Stromal cell of bone marrow (primary cell): Measurements from ENCODE around the gene HADHB.
"Not testable (repeated sequence)": the region's sequence is repeated elsewhere in the genome, so short reads cannot be mapped to it uniquely, and the experiment has no call there.

Experiments used
- DNase-seq: peaks from one replicate; pipeline ENCODE4 v3.0.0-alpha.2; 2012; ENCODE audit warnings: low read depth

Gene HADHB

DNA sequence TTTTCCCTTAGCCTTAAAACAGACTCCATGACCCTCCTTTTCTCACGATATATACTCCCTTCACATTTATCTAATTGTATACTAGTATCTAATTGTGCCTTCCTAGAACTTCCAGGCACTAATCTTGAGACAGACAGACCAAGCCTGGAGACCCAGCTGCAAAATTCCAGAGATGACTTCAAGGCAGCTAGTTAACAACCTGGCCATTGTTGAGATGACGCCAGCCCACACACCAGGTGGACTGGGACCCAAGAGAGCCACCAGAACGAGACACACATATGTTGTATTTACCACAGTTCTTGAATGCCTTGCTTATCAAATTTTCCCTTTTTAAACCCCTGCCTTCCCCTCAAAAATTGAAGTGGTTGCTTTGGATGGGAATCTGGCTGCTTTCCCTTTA, 52.3 kb downstream of the HADHB start:
- DNase-seq: no peak

DNA sequence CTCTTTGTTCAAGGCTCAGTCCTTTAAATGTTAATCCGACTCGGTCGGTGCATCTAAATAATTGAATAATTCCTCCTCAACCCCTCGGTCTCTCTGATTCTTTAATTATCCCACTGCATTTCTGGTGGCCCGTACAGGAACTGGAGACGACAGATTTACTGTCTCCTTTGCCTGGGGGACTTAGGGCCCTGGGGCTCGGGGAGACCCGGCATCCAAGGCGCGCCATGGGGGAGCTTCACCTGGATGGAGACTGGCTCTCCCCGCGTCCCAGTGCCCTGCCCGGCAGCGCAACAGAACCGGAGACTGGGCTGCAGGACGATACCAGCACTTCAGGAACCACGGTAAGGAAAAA, 53.5 kb downstream of the HADHB start:
- DNase-seq: no peak

DNA sequence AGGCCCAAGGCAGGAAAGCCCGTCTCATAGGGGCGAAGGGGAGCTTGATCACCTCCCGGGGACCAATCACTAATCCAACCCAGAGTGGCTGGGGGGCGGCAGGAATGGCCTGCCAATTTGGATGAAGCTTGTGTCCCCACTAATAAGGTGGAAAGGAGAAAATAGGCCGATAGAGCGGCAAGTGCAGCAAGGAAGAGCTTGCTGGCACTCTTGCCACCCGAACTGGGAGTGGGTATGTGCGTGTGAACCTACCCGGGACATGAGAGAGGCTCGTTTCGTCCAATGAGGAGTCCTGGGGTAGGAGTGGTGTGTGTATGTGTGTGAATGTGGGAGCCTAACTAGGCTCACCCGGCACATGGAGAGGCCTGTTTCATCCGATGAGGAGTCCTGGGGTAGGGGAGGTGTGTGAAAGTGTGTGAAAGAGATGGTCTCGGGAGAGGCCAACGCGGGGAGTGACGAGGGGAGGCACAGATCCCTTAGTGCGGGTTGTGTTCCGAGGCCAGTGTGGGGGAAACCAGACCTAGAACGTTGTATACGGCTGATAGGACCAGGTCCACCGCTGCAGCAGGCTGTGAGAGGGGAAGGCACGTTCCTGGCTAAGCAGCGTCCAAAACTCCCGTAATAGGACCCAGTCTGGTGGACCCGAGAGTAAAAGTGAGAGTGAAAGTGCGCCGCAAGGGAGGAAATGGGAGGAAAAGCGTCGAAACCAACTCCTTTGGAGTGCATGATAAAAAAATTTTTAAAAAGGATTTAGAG, 54.1 kb downstream of the HADHB start:
- DNase-seq: peak; percentile 43

DNA sequence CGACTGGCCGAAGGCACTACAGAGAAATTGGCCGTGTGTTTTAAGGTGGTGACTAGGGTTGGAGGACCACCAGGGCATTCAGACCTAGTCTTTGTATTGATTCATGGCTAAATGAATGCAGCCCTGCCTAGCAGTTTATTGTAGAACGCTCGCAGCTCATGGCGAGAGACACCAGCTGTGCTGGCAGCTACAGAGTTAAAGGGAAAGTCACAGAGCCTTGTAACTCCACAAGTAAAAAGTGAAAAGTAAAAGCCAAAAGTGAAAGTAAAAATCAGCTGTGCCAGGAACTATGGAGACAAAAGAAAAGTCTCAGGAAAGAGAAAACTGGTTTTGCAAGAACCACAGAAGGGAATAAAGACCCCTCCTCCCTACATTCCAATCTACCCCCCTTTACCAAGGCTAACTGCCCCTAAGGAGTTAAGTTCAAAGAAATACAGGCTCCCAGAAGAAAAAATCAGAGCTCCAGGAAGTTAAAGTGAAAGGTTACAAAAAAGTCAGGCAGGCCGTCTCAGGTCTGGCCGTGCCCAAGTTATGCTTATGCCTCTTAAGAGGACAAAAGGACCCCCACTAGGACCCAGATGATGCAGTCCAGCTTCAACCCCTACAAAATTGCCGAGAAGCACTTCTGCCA, 54.8 kb downstream of the HADHB start:
- DNase-seq: peak; percentile 54

DNA sequence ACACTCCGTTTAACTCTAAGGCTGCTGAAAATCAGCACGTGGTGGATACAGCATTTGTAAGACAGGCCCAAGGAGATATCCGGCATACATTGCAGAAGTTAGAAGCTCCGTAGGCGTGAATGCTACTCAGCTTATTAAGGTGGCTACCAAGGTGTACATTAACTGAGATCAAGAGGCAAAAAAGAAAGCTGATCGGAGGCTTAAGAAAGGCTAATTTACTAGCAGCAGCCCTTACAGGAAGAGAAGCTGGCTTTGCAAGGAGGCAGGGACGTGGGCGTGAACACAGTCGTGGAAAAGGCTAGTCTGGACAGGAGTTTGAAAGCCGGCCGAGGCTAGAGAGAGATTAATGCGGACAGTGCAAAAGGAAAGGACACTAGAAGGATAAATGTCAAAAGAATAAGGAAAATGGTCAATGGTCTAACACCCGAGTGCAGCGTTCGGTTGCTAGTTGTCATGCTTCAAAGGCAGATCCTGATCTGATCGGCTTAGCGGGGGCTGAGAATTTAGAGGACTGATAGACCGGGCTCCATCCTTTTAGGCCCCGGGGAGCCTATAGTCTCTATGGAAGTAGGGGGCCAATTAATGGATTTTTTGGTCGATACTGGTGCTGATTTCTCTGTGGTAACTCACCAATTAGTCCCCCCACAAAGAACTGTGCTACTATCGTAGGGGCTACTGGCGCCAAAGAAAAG, 55.6 kb downstream of the HADHB start:
- DNase-seq: no peak

DNA sequence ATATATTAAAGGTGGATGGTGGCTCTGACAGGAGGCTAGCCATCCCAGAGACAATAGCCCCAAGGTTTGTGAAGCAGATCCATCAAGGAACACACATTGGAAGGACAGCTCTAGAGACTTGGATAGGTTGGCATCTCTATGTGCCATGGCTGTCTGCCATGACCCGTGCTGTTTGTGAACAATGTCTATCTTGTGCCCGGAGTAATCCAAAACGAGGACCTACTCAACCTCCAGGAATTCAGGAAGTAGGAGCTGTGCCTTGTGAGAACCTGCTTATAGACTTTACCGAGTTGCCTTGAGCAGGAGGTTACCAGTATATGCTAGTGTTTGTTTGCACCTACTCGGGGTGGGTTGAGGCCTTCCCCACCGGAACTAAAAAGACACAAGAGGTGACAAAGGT, 58.1 kb downstream of the HADHB start:
- DNase-seq: no peak

- DNase-seq: not testable (repeated sequence)
These were observed 60.4 kb downstream of the HADHB start for GRCh38 chr2:26305094-26305493.

DNA sequence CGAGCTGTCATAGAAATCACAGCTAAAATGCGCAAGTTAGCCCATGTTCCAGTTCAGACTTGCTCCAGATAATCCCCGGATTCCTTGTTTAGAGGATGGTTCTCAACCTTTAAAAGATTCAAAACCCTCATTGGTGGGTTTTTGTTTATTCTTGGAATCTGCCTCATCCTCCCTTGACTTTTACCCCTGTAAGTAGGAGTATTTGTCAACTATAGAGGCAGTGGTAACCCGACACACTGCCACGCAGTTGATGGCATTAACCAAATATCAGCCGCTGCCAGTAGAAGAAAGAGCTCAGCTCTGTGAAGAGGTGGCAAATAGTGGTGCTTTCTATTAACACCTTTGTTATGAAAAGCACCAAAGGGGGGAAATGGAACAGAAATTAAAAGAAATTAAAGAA, 60.8 kb downstream of the HADHB start:
- no peak for DNase-seq

- no peak for DNase-seq
These were observed 65.2 kb downstream of the HADHB start for GRCh38 chr2:26309921-26310320.

DNA sequence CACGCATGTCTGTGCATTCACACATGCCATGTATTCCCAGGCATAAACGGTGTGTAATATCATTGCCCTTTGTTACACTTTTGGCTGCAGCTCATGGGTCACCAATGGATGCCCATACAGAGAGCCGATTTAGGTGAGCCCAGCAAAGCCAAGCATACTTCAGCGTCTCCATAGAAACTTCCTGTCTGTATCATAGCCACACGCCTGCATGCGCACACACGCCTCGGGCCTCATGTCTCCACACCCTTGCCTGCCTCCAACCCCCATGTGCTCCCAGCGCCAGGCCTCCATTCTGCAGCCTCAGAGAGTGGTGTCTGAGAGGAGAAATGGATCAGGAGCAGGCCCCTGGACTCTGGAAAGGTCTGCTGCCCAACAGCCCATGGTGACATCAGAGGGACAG, 67.7 kb downstream of the HADHB start:
- no peak for DNase-seq

DNA sequence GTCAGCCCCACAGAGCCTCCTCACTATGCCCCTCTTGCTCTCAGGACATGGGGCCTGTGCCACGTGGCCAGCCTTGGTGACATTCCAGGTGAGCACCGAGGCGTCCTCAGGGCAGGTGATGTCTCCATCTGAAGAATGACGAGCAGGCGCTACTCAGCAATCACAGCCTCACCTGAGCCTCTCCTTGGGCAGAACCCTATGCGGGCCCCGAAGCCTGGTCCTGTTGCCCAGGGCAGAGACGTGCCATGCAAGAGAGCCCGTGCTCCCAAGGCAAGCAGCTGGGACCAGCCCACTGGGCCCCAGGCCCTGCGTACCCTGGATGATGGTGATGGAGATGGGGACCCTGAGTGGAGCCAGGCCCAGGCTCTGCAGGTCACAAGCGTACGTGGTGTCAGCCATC, 68.7 kb downstream of the HADHB start:
- DNase-seq: no peak

DNA sequence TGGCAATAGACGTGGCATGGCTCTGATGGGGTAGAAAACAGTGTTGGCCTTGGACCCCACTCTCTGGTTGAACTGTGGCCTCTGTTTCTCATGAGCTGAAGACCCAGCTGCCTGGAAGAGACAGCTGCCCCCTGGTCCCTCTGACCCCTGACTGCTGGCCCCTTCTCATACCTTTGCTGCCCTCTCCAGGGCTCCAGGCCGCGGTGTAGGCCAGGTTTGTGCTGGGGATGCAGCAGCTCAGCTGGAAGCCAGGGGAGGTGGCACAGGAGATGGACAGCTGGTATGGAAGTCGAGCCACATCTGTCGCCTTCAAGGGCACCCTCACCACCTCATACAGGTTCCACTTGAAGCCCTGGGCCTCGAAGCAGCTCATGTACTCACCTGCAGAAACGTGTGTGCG, 69.5 kb downstream of the HADHB start:
- DNase-seq: no peak

GRCh38 chr2:26316041-26316440, 71.3 kb downstream of the HADHB start:
- no peak for DNase-seq

- DNase-seq: no peak
These were observed 72.1 kb downstream of the HADHB start for GRCh38 chr2:26316845-26317244.

- DNase-seq: no peak
These were observed 72.8 kb downstream of the HADHB start for GRCh38 chr2:26317377-26318105.

- no peak for DNase-seq
These were observed 74.2 kb downstream of the HADHB start for GRCh38 chr2:26318950-26319349.

GRCh38 chr2:26324479-26324878, 79.7 kb downstream of the HADHB start:
- DNase-seq: not testable (repeated sequence)

DNA sequence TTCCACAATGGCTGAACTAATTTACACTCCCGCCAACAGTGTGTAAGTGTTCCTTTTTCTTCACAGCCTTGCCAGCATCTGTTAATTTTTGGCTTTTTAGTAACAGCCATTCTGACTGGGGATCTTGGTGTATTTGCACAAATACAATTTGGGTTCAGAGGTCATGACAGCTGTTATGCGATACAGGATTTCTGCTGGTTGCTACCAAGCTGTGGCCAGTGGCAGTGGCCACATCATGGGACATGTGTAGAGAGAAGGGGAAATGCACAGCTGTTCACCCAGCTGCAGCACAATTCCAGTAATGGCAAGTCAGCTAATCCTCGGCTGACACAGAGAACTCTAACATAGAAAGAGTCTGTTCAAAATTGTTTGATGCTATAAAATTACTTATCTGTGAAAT, 80.2 kb downstream of the HADHB start:
- no peak for DNase-seq

DNA sequence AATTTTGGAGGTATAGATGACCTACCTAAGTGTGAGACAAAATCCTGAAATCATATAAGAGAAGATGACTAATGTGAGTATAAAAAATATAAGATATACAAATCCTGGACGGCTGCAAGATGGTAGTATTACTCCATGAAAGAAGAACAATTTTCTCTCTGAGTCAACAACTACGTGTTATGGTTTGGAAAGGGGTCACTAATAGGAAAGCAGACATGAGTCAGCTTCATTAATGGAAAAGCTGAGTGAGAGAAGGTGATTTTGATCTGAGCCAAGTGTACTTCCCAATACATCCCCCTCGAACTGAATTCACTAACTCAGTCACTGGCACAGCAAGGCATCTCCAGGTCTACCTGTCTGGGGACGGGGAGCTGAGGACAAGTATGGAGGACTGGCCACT, 81.1 kb downstream of the HADHB start:
- DNase-seq: no peak

GRCh38 chr2:26326514-26326913, 81.8 kb downstream of the HADHB start:
- DNase-seq: no peak

- no peak for DNase-seq
These were observed 82.8 kb downstream of the HADHB start for GRCh38 chr2:26327291-26328272.

DNA sequence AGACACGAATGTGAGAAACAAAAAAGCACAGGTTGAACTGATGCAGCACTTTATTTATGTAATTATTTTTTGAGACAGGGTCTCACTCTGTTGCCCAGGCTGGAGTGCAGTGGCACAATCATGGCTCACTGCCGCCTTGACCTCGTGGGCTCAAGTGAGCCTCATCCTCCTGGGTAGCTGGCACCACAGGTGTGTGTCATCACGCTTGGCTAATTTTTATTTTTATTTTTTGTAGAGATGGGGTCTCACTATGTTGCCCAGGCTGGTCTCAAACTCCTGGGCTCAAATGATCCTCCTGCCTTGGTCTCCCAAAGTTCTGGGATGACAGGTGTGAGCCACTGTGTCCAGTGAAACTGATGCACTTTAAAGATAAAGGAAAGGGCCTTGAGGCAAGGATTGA, 84.3 kb downstream of the HADHB start:
- not testable (repeated sequence) for DNase-seq
